WTC11 (cell line): ENCODE data around the gene OR14K1. TPM values are rescaled to one million over a fixed set of nuclear protein-coding genes. Genes with fewer than 3 reads are reported as not detected.
"Not testable (repeated sequence)": the region's sequence is repeated elsewhere in the genome, so short reads cannot be mapped to it uniquely, and the experiment has no call there.

Experiments used
- ATAC-seq: fragments of 200-7000 bp; cut with Tn5 transposase; 2 replicates; pipeline ENCODE4 v1.10.0; 2021; ENCODE audit warnings: mild to moderate bottlenecking, moderate library complexity
- CTCF ChIA-PET: fragments of 300-600 bp; sonication (Branson Sonifier 250); formaldehyde crosslinking; loops from one replicate; lab custom pipeline; 2021; ENCODE audit warnings: antibody characterized with exemption; lab: Charles Lee
- POLR2A ChIA-PET: fragments of 350-600 bp; sonication (Branson Sonifier 250); formaldehyde crosslinking; loops from one replicate; lab custom pipeline; 2021; ENCODE audit warnings: antibody characterized with exemption; lab: Charles Lee
- DNase-seq: peaks from one replicate; pipeline ENCODE4 v3.0.0; 2021; ENCODE audit warnings: low spot score
- H3K27ac Mint-ChIP-seq: 2 replicates; pipeline ENCODE4 v1.8.0; 2021; ENCODE audit warnings: mixed read lengths
- H3K27me3 Mint-ChIP-seq: 2 replicates; pipeline ENCODE4 v1.8.0; 2021; ENCODE audit warnings: low read depth, mild to moderate bottlenecking, moderate library complexity, mixed read lengths
- H3K36me3 Mint-ChIP-seq: 2 replicates; pipeline ENCODE4 v1.8.0; 2021; ENCODE audit warnings: mixed read lengths
- H3K4me1 Mint-ChIP-seq: 2 replicates; pipeline ENCODE4 v1.8.0; 2022; ENCODE audit warnings: mixed read lengths
- H3K4me3 Mint-ChIP-seq: 2 replicates; pipeline ENCODE4 v1.8.0; 2021; ENCODE audit warnings: mild to moderate bottlenecking, moderate library complexity, mixed read lengths
- H3K9me3 Mint-ChIP-seq: 2 replicates; pipeline ENCODE4 v1.8.0; 2021; ENCODE audit warnings: mixed read lengths
- ATF3 ChIP-seq: sonication (generic); formaldehyde crosslinking; conservative IDR thresholded peaks from 2 replicates; pipeline ENCODE4 v1.8.1; 2022; ENCODE audit warnings: mild to moderate bottlenecking, missing genetic modification reagents
- CDX4 ChIP-seq: fragments of 250-450 bp; sonication (Bioruptor Pico); IDR thresholded peaks from 2 replicates; pipeline ENCODE4 v1.9.0; 2021; ENCODE audit warnings: moderate library complexity, mild to moderate bottlenecking, inconsistent platforms, borderline replicate concordance
- CREB1 ChIP-seq: sonication (generic); formaldehyde crosslinking; IDR thresholded peaks from 2 replicates; pipeline ENCODE4 v1.8.0; 2023; ENCODE audit warnings: mild to moderate bottlenecking, missing genetic modification reagents
- ELF4 ChIP-seq: sonication (generic); formaldehyde crosslinking; IDR thresholded peaks from 2 replicates; pipeline ENCODE4 v1.8.1; 2022; ENCODE audit warnings: low read depth, mild to moderate bottlenecking, moderate library complexity, missing genetic modification reagents
- IRF1 ChIP-seq: sonication (generic); formaldehyde crosslinking; IDR thresholded peaks from 2 replicates; pipeline ENCODE4 v1.8.0; 2023; ENCODE audit warnings: missing genetic modification reagents
- IRF2 ChIP-seq: sonication (generic); formaldehyde crosslinking; IDR thresholded peaks from 2 replicates; pipeline ENCODE4 v1.8.0; 2022; ENCODE audit warnings: low read depth, missing genetic modification reagents, borderline replicate concordance
- MYBL2 ChIP-seq: sonication (generic); formaldehyde crosslinking; IDR thresholded peaks from 2 replicates; pipeline ENCODE4 v1.8.1; 2023; ENCODE audit warnings: mild to moderate bottlenecking, moderate library complexity, missing genetic modification reagents
- NFATC4 ChIP-seq: fragments of 250-450 bp; sonication (Bioruptor Pico); IDR thresholded peaks from 2 replicates; pipeline ENCODE4 v1.9.0; 2021; ENCODE audit warnings: mild to moderate bottlenecking
- STAT6 ChIP-seq: sonication (generic); formaldehyde crosslinking; conservative IDR thresholded peaks from 2 replicates; pipeline ENCODE4 v1.8.1; 2023; ENCODE audit warnings: mild to moderate bottlenecking, low read depth, missing genetic modification reagents, moderate library complexity
- ZNF138 ChIP-seq: sonication (generic); formaldehyde crosslinking; conservative IDR thresholded peaks from 2 replicates; pipeline ENCODE4 v1.8.1; 2022; ENCODE audit warnings: mild to moderate bottlenecking, moderate library complexity, missing genetic modification reagents
- ZNF281 ChIP-seq: sonication (generic); formaldehyde crosslinking; IDR thresholded peaks from 2 replicates; pipeline ENCODE4 v1.8.0; 2023; ENCODE audit warnings: mild to moderate bottlenecking, missing genetic modification reagents
- total RNA-seq: library from RNA; stranded (reverse); gene quantifications from 3 replicates; pipeline ENCODE4 v1.2.3, GENCODE V29; 2021
- TF ChIP-seq, protein P1 (sequence below): sonication (generic); formaldehyde crosslinking; IDR thresholded peaks from 2 replicates; pipeline ENCODE4 v1.8.1; 2022; ENCODE audit warnings: low read depth, missing genetic modification reagents, borderline replicate concordance
- TF ChIP-seq, protein P2 (sequence below): sonication (generic); formaldehyde crosslinking; IDR thresholded peaks from 2 replicates; pipeline ENCODE4 v1.8.0; 2022; ENCODE audit warnings: mild to moderate bottlenecking, missing genetic modification reagents
- TF ChIP-seq, protein P3 (sequence below): sonication (generic); formaldehyde crosslinking; IDR thresholded peaks from 2 replicates; pipeline ENCODE4 v1.8.1; 2023; ENCODE audit warnings: mild to moderate bottlenecking, missing genetic modification reagents, moderate library complexity

Gene OR14K1
- total RNA-seq, 1 experiment from 2014 or later: not detected

DNA sequence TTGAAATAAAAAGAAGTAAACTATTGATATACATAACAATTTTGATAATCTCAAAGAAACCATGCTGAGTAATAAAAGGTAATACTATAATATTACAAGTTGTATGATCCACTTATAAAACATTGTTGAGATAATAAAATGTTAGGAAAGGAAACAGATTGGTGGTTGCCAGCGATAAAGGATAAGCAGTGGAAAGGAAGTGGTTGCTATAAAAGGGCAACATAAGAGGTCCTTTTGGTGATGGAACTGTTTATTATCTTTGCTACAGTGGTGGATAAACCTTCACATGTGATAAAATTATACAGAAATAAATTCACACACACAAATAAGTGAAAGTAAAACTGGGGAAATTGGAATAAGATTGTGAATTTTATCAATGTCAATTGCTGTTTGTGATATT, 37.1 kb upstream of the OR14K1 start (continued):
- TF ChIP-seq, protein P1, sequence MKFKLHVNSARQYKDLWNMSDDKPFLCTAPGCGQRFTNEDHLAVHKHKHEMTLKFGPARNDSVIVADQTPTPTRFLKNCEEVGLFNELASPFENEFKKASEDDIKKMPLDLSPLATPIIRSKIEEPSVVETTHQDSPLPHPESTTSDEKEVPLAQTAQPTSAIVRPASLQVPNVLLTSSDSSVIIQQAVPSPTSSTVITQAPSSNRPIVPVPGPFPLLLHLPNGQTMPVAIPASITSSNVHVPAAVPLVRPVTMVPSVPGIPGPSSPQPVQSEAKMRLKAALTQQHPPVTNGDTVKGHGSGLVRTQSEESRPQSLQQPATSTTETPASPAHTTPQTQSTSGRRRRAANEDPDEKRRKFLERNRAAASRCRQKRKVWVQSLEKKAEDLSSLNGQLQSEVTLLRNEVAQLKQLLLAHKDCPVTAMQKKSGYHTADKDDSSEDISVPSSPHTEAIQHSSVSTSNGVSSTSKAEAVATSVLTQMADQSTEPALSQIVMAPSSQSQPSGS (CRISPR knock-in tag): no peak
- TF ChIP-seq, protein P2, sequence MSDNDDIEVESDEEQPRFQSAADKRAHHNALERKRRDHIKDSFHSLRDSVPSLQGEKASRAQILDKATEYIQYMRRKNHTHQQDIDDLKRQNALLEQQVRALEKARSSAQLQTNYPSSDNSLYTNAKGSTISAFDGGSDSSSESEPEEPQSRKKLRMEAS (CRISPR knock-in tag): no peak
- TF ChIP-seq NFATC4 (CRISPR knock-in tag): no peak
- TF ChIP-seq ATF3: no peak
- TF ChIP-seq ELF4 (CRISPR knock-in tag): no peak
- no peak for TF ChIP-seq IRF2 (CRISPR knock-in tag)
- no peak for TF ChIP-seq IRF1 (CRISPR knock-in tag)

DNA sequence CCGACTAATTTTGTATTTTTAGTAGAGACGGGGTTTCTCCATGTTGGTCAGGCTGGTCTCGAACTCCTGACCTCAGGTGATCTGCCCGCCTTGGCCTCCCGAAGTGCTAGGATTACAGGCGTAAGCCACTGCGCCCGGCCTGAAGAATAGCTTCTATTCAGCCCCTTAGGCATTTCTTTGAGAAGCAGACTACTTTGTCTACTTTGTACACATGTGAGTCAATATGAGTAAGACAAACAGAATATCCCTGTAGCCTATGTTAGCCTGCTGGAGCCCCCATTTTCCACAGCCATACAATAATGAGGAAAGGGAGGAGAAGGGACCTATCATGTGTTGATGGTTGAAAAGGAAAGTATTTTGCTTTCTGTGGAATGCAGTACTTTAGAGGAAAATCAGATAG, 27.7 kb upstream of the OR14K1 start:
- H3K27ac Mint-ChIP-seq, DNase-seq, CTCF ChIA-PET, POLR2A ChIA-PET, ATAC-seq, H3K4me3 Mint-ChIP-seq, H3K27me3 Mint-ChIP-seq, H3K4me1 Mint-ChIP-seq: not testable (repeated sequence)
- peaks cover 66% of the 10 kb centered on the region for H3K9me3 Mint-ChIP-seq
- H3K36me3 Mint-ChIP-seq: peaks cover 16% of the 10 kb centered on the region

- no peak overlapping the region for H3K27ac Mint-ChIP-seq
- DNase-seq (no peak), ATAC-seq (no peak)
- H3K36me3 Mint-ChIP-seq: peaks cover 10% of the 10 kb centered on the region
- H3K9me3 Mint-ChIP-seq: peaks cover 57% of the 10 kb centered on the region
- TF ChIP-seq MYBL2 (CRISPR knock-in tag) (no peak), ZNF138 (CRISPR knock-in tag) (no peak), CREB1 (no peak), ZNF281 (CRISPR knock-in tag) (no peak), STAT6 (CRISPR knock-in tag) (no peak), CDX4 (no peak)
- TF ChIP-seq, protein P3, sequence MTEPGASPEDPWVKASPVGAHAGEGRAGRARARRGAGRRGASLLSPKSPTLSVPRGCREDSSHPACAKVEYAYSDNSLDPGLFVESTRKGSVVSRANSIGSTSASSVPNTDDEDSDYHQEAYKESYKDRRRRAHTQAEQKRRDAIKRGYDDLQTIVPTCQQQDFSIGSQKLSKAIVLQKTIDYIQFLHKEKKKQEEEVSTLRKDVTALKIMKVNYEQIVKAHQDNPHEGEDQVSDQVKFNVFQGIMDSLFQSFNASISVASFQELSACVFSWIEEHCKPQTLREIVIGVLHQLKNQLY (CRISPR knock-in tag): no peak
- TF ChIP-seq, protein P1 (CRISPR knock-in tag): no peak
- no peaks in the 10 kb centered on the region for H3K27me3 Mint-ChIP-seq
- no peak overlapping the region for H3K4me3 Mint-ChIP-seq
- ChIA-PET POLR2A (no interaction called here), CTCF (no interaction called here)
- H3K4me1 Mint-ChIP-seq: no peaks in the 10 kb centered on the region
Observed at GRCh38 chr1:247713753-247714152, 24.7 kb upstream of the OR14K1 start.
